Thyroid gland (tissue), 4 donors: ENCODE data around the gene AQP2. TPM values are rescaled to one million over a fixed set of nuclear protein-coding genes. Genes with fewer than 3 reads are reported as not detected.

ENCODE experiments used
- DNase-seq, 2 donors: peaks; one replicate each; pipeline ENCODE4 v3.0.0-alpha.2; 2019
- H3K27ac ChIP-seq, 3 donors: fragments of 200-600 bp; sonication (generic); 1 replicate in 2 of 3; 2 replicates in 1 of 3; pipeline ENCODE4 v1.5.1; 2016 to 2019; ENCODE audit warnings: mild to moderate bottlenecking in 1 of 3, moderate library complexity in 1 of 3
- H3K27me3 ChIP-seq: fragments of 200-600 bp; sonication (generic); one replicate; pipeline ENCODE4 v1.5.1; 2019
- H3K36me3 ChIP-seq, 2 donors: fragments of 200-600 bp; sonication (generic); one replicate each; pipeline ENCODE4 v1.5.1; 2016 to 2019
- H3K4me1 ChIP-seq, 2 donors: fragments of 200-600 bp; sonication (generic); one replicate each; pipeline ENCODE4 v1.5.1; 2017 to 2019
- H3K4me3 ChIP-seq, 3 donors: fragments of 200-600 bp; sonication (generic); replicated peaks in 1 of 3; 1 replicate in 2 of 3; 2 replicates in 1 of 3; pipeline ENCODE4 v1.5.1; 2016; ENCODE audit warnings: mild to moderate bottlenecking in 1 of 3
- H3K9me3 ChIP-seq: fragments of 200-600 bp; sonication (generic); one replicate; pipeline ENCODE4 v1.5.1; 2017
- CTCF ChIP-seq, 6 experiments: fragments of 200-600 bp in 3 of 6; fragments of 450-650 bp in 3 of 6; sonication (generic) in 3 of 6; IDR thresholded peaks; one replicate each; pipeline ENCODE4 v1.5.1; 2016 to 2019; ENCODE audit warnings: antibody characterized with exemption in 6 of 6, mild to moderate bottlenecking in 2 of 6, inconsistent platforms in 1 of 6, moderate library complexity in 1 of 6
- POLR2A ChIP-seq, 2 donors: fragments of 450-650 bp; IDR thresholded peaks; one replicate each; pipeline ENCODE4 v1.6.1; 2017; ENCODE audit warnings: antibody characterized with exemption in 2 of 2, mild to moderate bottlenecking in 2 of 2, moderate library complexity in 1 of 2
- WGBS, 2 donors: methylation state at CpG; one replicate each; pipeline ENCODE4 v1.1.5; 2017; 5-methylcytosine and 5-hydroxymethylcytosine counted together
- intact Hi-C: fragments of 100-400 bp; cut with DNase I; formaldehyde crosslinking; loops from one replicate; pipeline ENCODE4 v1.15.1; 2023
- total RNA-seq, 4 donors: library from RNA; depleted of rRNA; stranded (reverse); fragments of >200 nt; gene quantifications; one replicate each; pipeline ENCODE4 v1.2.3, GENCODE V29; 2016

The AQP2 gene
- total RNA-seq, 4 donors from 2014 or later = 0.67 TPM; not detected in 3

GRCh38 chr12:49979791-49980190 lies 29.3 kb downstream of the AQP2 start:
- TF ChIP-seq POLR2A (IDR thresholded peaks at IDR 0.05) (no peak), CTCF (IDR thresholded peaks at IDR 0.05) (no peak)
- no peak for DNase-seq
- Histone ChIP-seq H3K27ac (no peak overlapping the region), H3K9me3 (no peaks in the 10 kb centered on the region), H3K4me3 (no peak overlapping the region), H3K36me3 (no peaks in the 10 kb centered on the region), H3K27me3 (no peaks in the 10 kb centered on the region), H3K4me1 (no peaks in the 10 kb centered on the region)
- intact Hi-C loops = no loop called here
- WGBS, 2 donors = 85 to 90% methylated on average over 3 of the region's 3 CpGs

- WGBS, 2 donors = 85 to 86% methylated on average over 10 of the region's 10 CpGs
- DNase-seq = no peak
- no peaks in the 10 kb centered on the region for H3K27me3 ChIP-seq
- no peaks in the 10 kb centered on the region for H3K9me3 ChIP-seq
- no peak for TF ChIP-seq POLR2A (IDR thresholded peaks at IDR 0.05)
- TF ChIP-seq CTCF (IDR thresholded peaks at IDR 0.05) = no peak
- no peaks in the 10 kb centered on the region for H3K4me1 ChIP-seq
- no peaks in the 10 kb centered on the region for H3K36me3 ChIP-seq
- intact Hi-C loops = no loop called here
- H3K27ac ChIP-seq = no peak overlapping the region
- H3K4me3 ChIP-seq = no peak overlapping the region
Measured at GRCh38 chr12:49980501-49981349, 30.2 kb downstream of the AQP2 start.

- Histone ChIP-seq H3K9me3 (no peaks in the 10 kb centered on the region), H3K27me3 (no peaks in the 10 kb centered on the region), H3K4me1 (no peaks in the 10 kb centered on the region), H3K36me3 (no peaks in the 10 kb centered on the region), H3K27ac (no peak overlapping the region), H3K4me3 (no peak overlapping the region)
- no peak for TF ChIP-seq POLR2A (IDR thresholded peaks at IDR 0.05)
- TF ChIP-seq CTCF (IDR thresholded peaks at IDR 0.05) = no peak
- WGBS, 2 donors = 89 to 90% methylated on average over 7 of the region's 7 CpGs
- intact Hi-C loops = no loop called here
- no peak for DNase-seq
Measured at GRCh38 chr12:49982246-49983087, 31.9 kb downstream of the AQP2 start.

- 11 to 13% methylated on average over 8 of the region's 8 CpGs for WGBS, 2 donors
- TF ChIP-seq POLR2A (IDR thresholded peaks at IDR 0.05) (no peak), CTCF (IDR thresholded peaks at IDR 0.05) (no peak)
- intact Hi-C loops = no loop called here
- no peak overlapping the region for H3K27ac ChIP-seq
- DNase-seq = no peak
- no peaks in the 10 kb centered on the region for H3K36me3 ChIP-seq
- H3K9me3 ChIP-seq = no peaks in the 10 kb centered on the region
- H3K27me3 ChIP-seq = no peaks in the 10 kb centered on the region
- no peak overlapping the region for H3K4me3 ChIP-seq
- H3K4me1 ChIP-seq = no peaks in the 10 kb centered on the region
Measured at GRCh38 chr12:49983892-49984291, 33.4 kb downstream of the AQP2 start.
